K562 (cell line): ENCODE data around the gene ACBD4.

Experiments used
- RBM17 ChIP-seq: fragments of 200-400 bp; formaldehyde crosslinking; IDR thresholded peaks from 2 replicates; pipeline ENCODE4 v1.6.1; 2017; ENCODE audit warnings: low read depth, mild to moderate bottlenecking, low read length, borderline replicate concordance
- ZNF274 ChIP-seq: IDR thresholded peaks from 2 replicates; pipeline ENCODE4 v1.6.1; 2011; ENCODE audit warnings: low read depth, mild to moderate bottlenecking, low read length, moderate library complexity, borderline replicate concordance

GRCh38 chr17:45120558-45120957, 14.9 kb upstream of the ACBD4 start:
- TF ChIP-seq RBM17 (no peak), ZNF274 (no peak)
